ENCODE measurements around the gene ATG2A.

The ATG2A gene

DNA sequence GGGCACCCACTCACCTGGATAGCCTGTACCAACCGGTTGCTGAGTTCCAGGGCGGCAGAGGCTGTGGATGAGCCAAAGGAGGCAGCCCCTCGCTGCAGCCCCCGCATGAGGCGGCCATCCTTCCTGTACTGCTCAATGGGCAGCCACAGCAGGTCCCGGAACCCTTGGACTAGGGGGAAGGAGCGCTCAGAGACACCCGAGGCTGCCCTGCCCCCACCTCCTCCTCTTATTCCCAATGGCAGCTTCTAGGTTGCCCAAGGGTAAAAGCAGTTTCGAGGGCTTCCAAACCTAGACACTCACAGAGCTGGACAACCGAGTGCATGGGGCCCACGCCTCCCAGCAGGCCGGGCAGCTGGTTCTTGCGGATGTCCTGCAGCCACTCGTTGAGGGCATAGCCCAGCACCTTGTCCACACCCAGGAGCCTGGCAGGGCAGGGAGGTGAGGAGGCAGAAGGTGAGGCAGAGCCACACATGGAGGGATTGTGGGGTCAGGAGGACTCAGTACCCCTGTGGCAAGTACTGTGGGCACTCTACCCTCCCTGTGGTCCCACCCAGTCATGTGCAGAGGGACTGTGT, 20.5 kb downstream of the ATG2A start:
- CTCF ChIA-PET, result interaction anchor here (1.0 to 28.0 kb wide), 11 partner anchors 8 to 222 kb away, joined by 3 to 1375 read pairs (median 6); partner anchors contain the start of genes ARL2, ATG2A, CDC42BPG and EHD1
- no peak for DNase-seq (ENCODE audit: low read depth, low spot score)
- TF ChIP-seq, protein P1, sequence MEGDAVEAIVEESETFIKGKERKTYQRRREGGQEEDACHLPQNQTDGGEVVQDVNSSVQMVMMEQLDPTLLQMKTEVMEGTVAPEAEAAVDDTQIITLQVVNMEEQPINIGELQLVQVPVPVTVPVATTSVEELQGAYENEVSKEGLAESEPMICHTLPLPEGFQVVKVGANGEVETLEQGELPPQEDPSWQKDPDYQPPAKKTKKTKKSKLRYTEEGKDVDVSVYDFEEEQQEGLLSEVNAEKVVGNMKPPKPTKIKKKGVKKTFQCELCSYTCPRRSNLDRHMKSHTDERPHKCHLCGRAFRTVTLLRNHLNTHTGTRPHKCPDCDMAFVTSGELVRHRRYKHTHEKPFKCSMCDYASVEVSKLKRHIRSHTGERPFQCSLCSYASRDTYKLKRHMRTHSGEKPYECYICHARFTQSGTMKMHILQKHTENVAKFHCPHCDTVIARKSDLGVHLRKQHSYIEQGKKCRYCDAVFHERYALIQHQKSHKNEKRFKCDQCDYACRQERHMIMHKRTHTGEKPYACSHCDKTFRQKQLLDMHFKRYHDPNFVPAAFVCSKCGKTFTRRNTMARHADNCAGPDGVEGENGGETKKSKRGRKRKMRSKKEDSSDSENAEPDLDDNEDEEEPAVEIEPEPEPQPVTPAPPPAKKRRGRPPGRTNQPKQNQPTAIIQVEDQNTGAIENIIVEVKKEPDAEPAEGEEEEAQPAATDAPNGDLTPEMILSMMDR (IDR thresholded peaks at IDR 0.05; ENCODE audit: insufficient read depth, low read length, missing control alignments), result no peak
- H3K4me3 ChIP-seq (ENCODE audit: low read depth, low read length), result no peak overlapping the region
- POLR2A ChIA-PET, result interaction anchor here (0.9 kb wide), 1 partner anchor 19 kb away, joined by 3 read pairs; no protein-coding TSS in a partner anchor

DNA sequence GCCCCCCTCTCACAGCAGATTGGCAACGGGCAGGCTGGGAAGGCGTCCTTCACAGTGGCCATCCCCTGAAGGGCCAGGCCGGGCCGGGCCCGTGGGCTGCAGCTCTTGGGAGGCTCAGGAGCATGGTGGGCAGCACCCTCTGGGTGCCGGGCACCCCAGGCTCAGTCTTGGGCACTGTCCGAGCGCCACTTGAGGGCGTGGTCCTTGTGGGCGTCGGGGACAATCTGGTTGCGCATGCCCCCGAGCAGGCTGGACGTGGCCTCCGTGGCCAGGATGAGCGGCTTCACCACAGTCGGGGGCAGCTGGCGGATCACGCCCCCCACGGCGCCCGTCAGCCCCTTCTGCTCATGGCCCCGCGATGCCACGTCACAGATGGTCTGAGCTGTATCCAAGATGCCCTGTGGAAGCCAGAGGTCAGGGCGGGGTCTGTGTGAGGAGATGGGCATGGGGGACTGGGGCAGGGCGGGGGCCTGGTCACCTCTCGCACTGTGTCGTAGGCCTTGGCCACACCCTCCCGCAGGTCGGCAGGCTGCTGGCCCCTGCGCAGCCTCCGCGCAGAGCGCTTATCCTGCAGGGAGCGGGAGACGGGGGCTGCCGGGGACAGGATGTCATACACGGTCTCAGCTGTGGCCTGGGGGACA, 22.1 kb downstream of the ATG2A start:
- CTCF ChIA-PET, result interaction anchor here (0.7 to 28.0 kb wide), 16 partner anchors 7 to 131 kb away, joined by 3 to 1375 read pairs (median 6); partner anchors contain the start of genes ARL2, ATG2A, CDC42BPG and EHD1
- POLR2A ChIA-PET, result interaction anchor here (0.6 kb wide), 1 partner anchor 28 kb away, joined by 3 read pairs; no protein-coding TSS in a partner anchor

DNA sequence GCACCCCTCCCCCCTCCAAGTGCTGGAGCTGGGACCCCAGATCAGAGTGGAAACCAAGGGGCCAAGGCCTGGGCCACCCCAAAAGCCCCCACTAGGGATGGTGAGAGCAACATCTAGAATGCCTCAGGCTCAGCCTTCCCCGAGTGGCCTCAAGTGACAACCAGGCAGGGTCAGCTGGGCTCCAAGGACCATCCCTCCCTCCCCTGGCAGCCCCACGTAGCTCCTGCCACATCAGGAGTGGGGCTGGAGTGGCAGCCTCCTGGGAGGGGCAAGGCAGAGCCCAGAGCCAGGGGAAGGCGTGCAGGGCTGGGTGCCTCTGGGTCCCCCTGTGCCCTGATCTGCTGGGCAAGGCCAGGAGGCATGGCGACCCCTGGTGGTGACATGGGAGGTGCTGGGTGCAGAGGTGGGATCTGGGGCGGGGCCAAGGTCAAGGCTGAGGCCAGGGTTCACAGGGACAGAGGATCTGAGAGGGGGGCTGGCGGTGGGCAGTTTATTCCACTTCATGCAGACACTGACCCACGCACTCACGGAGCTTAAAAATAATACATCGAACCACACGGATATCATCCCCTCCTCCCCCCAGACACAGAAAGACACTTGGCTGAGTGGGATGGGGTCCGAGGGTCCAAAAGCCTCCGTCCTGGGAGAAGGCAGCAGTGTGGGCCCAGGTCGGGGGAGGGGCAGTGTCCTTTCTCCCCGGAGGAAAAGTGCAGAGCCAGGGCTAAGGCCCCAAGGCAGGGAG, 22.8 kb downstream of the ATG2A start:
- ChIA-PET CTCF (interaction anchor here (0.6 to 28.0 kb wide), 25 partner anchors 7 to 132 kb away, joined by 3 to 1375 read pairs (median 5); partner anchors contain the start of genes ARL2, ATG2A, CDC42BPG and EHD1), POLR2A (no interaction called here)
- no peak overlapping the region for H3K4me3 ChIP-seq (ENCODE audit: low read depth, low read length)
- TF ChIP-seq, protein P1 (IDR thresholded peaks at IDR 0.05; ENCODE audit: insufficient read depth, low read length, missing control alignments), result peak; percentile 96
- no peak for DNase-seq (ENCODE audit: low read depth, low spot score)

More for the DNA sequence above, 22.1 kb downstream of the ATG2A start:
- H3K4me3 ChIP-seq (ENCODE audit: low read depth, low read length), result no peak overlapping the region
- TF ChIP-seq, protein P1 (IDR thresholded peaks at IDR 0.05; ENCODE audit: insufficient read depth, low read length, missing control alignments), result no peak
- no peak for DNase-seq (ENCODE audit: low read depth, low spot score)

DNA sequence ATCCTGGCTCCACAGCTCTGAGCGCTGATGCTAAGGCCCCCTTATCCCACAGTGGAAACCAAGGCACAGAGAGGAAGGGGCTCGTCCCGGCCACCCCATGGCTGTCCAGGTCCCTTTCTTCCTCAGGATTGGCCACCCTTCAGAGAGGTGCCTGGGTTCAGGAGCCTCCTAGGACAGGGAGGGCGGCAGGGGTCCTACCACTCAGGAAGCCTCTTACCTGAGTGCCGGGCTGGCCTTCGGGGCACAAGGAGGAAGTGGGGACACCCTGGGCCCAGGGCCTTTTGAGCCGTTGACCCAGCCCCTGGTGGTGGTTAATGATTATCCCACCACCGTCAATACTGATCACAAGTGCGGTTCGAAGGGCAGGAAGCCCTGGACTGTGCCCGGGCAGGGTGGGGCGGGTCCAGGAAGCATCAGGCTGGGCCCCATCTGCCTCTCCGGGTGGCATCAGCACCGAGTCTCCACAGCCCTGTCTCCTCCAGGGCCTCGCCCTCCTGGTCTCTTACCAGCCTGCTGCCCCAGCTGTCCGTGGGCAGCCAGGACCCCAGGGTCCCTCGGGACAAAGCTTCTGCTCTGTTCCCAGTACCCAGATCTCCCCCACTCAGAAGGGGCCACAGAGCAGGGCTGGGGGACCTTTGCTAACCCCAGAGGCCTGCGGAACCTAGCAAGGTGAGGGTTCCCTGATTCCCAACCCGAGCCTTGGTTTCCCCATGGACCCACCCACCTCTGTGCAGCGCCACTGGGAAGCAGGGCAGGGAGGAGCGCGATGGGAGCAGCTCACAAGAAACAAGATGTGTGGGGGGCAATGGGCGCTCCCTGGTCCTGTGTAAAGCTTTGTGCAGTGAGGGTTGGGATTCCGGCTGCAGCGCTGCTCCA, 23.6 kb downstream of the ATG2A start:
- CTCF ChIA-PET, result interaction anchor here (0.6 to 28.0 kb wide), 22 partner anchors 8 to 133 kb away, joined by 3 to 1375 read pairs (median 6); partner anchors contain the start of genes ARL2, ATG2A, CDC42BPG and EHD1
- TF ChIP-seq, protein P1 (IDR thresholded peaks at IDR 0.05; ENCODE audit: insufficient read depth, low read length, missing control alignments), result no peak
- no peak for DNase-seq (ENCODE audit: low read depth, low spot score)
- H3K4me3 ChIP-seq (ENCODE audit: low read depth, low read length), result no peak overlapping the region
- POLR2A ChIA-PET, result no interaction called here

DNA sequence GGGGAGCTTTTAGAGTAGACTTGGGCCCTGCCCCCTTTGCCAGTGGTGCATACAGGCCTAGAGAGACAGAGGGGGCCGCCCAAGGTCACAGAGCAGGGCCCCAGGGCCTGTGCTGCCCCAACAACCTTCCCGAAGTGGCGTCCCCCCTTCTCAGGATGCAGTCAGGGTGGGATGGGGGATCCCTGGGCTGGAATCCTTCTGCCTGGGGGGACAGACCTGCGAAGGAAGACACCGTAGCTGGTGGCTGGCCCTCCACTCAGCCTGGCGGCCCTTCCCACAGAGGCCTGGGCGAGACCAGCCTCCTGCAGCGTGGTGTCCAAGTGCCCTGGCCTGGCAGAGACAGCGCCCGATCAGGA, 24.2 kb downstream of the ATG2A start:
- no peak overlapping the region for H3K4me3 ChIP-seq (ENCODE audit: low read depth, low read length)
- TF ChIP-seq, protein P1 (IDR thresholded peaks at IDR 0.05; ENCODE audit: insufficient read depth, low read length, missing control alignments), result no peak
- no peak for DNase-seq (ENCODE audit: low read depth, low spot score)
- ChIA-PET POLR2A (no interaction called here), CTCF (interaction anchor here (0.9 to 28.0 kb wide), 8 partner anchors 11 to 121 kb away, joined by 3 to 1375 read pairs (median 16); partner anchors contain the start of genes ARL2, CDC42BPG, EHD1 and MEN1)

Data from AG04449 (cell line).